HG03139 (cell line): ENCODE results near the gene KRTAP4-6.
"Not testable (repeated sequence)": the region's sequence is repeated elsewhere in the genome, so short reads cannot be mapped to it uniquely, and the experiment has no call there.

Experiments used
- ATAC-seq: cut with Tn5 transposase; IDR thresholded peaks from one replicate; pipeline ENCODE4 v1.9.1; 2021; ENCODE audit not compliant: unreplicated experiment

KRTAP4-6 gene

DNA sequence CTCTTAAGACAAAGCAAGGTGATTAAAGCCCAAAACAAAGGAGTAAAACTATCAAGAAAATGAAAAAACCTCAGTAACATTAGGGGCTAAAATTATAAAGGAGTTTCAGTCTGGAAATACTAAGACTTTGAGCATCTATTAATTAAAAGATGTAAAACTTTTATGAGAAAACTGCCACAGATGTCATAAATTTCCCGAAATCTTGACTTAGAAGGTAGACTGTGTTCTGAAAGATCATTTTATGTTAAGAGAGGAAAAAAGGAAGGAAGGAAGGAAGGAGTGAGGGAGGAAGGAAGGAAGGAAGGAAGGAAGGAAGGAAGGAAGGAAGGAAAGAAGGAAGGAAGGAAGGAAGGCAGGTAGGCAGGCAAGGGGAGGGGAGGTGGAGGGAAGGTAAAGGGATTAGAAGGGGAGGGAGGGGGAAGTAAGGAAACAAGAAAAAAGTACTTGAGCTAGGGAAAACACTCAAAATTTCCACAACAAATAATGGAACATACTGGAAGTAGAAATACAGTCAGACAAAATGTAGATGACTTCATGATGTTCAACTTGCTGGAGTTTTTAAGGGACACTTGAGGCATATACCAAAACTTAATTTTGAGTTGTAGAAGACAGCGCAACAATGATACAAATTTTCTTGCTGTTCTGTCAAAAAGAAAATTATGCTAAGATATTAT is 7.3 kb upstream of the KRTAP4-6 start:
- no peak for ATAC-seq

DNA sequence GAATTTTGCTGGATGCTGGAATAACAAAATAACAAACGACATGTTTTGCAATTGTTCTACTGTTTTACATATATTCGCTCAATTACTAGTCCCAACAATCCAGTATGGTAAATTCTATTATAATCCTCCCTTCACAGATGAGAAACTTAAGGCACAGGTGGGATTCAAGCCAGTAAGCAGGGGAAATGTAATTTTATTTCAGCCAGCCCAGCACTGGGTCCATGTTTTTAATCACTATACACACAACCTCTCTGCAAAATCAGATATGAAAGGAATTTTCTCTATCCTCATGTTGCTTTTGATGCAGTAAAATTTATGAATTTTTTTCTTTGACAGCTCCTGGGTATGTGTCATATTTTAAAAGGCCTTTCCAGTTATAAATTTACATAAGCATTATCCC is 4.9 kb upstream of the KRTAP4-6 start:
- ATAC-seq = no peak

DNA sequence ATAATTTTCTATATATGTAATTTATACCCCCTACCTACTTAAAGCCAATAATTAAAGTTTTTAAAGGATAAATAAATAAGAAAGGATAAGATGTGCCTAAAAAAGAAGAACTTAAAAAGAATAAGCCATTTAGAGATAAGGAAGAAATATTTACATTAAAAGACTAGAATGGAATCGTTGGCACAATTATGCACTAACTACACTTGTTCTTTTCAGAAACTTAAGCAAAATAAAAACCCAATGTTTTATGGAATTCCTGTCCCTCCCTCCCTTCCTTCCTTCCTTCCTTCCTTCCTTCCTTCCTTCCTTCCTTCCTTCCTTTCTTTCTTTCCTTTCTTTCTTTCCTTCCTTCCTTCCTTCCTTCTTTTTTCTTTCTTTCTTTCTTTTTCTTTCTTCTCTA is 4.5 kb upstream of the KRTAP4-6 start:
- ATAC-seq = no peak

DNA sequence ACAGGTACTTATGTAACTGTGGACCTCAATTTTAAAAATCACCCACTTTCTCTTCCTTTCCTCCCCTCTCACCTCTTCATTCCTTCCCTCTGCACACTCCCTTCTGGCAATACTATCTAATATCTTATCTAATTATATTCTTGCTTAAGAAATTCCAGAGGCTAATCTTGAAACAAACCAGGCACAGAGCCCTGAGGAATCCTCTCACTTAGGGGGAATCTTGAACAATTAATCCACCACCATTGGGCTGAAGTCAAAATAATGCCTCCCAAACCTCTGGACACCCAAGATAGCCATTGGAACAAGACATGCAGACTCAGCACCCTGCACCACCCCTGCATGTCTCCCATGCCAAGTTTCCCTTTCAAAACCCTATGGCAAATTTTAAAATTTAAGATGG is 1.0 kb upstream of the KRTAP4-6 start:
- no peak for ATAC-seq

DNA sequence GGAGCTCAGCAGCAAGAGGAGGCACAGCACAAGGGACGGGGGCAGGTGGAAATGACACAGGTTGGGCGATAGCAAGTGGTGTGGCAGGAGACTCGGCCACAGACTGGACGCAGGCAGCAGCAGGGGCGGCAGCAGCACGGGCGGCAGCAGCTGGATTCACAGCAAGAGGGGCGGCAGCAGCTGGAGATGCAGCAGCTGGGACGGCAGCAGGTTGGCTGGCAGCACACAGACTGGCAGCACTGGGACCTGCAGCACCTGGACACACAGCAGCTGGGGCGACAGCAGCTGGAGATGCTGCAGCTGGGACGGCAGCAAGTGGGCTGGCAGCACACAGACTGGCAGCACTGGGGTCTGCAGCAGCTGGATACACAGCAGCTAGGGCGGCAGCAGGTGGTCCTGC is 479 bp downstream of the KRTAP4-6 start:
- not testable (repeated sequence) for ATAC-seq

DNA sequence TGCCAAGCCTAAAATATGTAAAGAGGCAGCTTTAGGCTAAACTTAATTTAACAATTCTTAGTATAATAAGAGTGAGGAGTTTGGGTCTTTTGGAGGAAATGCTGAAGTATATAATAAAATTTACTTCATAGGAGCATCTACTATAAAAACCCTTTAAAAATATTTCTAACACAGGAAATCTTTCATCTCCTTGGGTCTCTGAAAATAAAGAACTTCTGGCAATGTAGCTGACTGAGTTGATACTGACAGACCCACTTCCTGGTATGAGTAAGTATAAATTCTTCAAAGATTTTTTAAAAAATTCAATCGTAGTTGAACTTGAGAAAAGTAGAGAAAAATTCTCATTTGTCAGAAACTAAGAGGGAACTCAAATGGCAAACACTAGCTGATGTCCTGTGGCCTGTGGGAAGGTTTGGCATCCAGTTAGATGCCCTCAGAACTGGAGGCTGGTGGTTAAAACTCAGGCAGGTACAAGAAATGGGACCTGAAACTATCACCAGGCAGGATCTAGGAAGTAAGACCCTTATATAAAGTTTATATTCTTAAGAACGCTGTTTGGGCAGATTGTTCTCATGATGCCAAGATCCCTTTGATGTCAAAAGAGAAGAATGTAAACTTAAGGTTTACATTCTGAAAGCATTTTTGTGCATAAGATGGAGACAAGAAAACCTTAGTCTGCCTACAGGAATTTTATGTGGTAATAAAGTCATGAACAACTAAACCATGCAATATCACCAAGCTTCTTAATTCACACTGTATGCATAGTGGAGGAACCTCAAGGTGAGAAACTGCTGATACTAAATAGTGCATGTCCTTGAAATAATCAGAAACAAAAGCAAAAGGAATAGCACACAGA is 6.2 kb downstream of the KRTAP4-6 start:
- ATAC-seq = no peak

DNA sequence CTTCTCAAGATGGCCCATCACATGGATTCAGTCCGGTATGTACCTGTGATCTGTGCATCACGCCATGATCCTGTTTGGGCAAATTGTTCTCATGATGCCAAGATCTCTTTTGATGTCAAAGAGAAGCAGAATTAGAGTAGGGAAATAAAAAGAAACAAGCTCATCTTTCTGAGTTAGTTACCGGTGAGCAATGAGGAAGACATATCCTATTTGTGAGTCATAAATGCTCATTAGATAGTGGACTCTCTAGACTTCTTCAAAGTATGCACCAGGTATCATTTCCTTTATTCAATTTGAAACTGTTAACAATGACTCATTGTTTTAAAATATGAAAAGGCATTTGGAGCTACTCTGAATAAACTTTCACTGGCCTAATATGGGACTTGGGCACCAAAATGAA is 8.4 kb downstream of the KRTAP4-6 start:
- no peak for ATAC-seq

DNA sequence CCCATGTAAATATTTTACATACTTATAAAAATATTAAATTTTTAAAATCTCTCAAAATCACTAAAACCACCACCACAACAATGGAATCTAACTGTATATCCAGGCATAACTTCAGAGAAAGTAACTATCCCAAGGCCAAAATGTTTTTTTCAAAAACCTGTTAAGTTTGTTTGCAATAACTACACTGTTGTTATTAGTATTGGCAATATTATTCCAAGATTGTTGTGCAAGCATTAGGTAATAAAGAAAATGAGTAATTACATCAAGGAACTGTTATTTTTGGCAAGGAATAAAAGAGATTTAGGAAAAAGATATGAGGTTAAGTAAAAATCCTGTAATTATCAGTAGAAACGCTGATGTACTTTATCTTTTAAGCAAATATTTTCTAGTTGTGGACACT is 13.0 kb downstream of the KRTAP4-6 start:
- no peak for ATAC-seq

DNA sequence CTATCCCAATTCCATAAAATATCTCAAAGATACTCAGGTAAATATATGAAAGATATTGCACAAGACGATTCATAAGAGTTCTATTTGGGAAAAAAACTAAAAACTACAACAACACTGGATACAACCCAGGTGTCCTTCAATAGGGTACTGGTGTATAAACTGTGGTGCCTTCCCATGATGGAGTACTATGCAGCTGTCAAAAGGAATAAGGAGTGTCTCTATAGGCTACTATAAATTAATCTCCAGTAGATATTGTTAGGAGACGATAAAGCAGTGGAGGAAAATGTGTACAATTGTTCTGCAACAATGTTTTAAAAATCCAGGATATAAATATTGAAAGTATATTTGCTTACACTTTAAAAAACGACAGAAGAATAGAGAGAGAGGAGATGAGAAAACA is 13.9 kb downstream of the KRTAP4-6 start:
- ATAC-seq = no peak

DNA sequence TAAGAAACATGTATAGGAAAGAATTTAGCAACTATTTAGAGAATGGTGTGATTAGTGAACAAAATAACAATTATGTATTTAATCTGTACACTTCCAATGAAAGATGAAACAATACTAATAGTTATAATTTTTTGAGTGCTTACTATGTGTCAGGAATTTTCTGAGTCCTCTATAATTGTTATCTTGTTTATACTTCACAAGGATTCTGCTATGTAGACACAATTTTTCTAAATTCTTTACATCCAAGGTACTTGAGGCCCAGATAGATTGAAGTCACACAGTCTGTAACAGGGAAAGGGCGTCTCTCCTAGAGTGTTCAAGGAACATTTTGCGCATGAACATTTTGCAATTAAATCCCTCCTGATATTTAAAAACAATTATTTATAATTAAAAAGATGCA is 15.3 kb downstream of the KRTAP4-6 start:
- ATAC-seq = no peak

DNA sequence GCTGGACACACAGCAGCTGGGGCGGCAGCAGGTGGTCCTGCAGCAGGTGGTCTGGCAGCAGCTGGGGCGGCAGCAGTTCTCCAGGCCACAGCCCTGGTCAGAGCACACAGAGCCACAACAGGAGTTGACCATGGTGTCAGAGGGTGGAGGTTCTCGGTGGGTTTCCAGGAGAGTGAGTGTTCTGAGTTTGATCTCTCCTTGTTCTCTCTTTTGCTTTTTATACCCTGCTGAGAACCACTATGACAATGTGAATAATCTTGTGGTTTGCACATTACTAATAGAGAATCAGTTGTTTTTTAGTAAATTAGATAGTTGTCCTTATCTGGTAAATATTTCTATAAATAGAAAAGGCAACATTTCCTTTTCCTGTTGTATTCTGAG is 16.4 kb downstream of the KRTAP4-6 start, which contains the start of gene KRTAP4-12:
Gene KRTAP4-12, minus strand, starts transcription at position 192 of the 381 bp plus-strand sequence. Its CDS starts 60 bp downstream, at position 132.
- not testable (repeated sequence) for ATAC-seq

DNA sequence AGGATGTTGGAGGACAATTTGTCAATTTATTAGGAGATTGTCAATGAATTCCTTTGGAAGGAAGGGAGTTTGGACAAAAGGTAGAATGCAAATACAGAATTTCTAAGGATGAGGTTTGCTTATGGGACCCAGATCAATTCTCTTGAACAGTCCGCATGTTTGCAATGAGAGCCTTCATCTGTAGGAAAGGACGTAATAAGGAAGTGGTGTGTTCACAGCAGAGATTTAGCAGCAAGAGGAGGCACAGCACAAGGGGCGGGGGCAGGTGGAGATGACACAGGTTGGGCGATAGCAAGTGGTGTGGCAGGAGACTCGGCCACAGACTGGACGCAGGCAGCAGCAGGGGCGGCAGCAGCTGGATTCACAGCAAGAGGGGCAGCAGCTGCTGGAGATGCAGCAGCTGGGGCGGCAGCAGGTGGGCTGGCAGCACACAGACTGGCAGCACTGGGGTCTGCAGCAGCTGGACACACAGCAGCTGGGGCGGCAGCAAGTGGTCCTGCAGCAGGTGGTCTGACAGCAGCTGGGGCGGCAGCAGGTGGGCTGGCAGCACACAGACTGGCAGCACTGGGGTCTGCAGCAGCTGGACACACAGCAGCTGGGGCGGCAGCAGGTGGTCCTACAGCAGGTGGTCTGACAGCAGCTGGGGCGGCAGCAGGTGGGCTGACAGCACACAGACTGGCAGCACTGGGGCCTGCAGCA is 16.9 kb downstream of the KRTAP4-6 start:
- not testable (repeated sequence) for ATAC-seq

DNA sequence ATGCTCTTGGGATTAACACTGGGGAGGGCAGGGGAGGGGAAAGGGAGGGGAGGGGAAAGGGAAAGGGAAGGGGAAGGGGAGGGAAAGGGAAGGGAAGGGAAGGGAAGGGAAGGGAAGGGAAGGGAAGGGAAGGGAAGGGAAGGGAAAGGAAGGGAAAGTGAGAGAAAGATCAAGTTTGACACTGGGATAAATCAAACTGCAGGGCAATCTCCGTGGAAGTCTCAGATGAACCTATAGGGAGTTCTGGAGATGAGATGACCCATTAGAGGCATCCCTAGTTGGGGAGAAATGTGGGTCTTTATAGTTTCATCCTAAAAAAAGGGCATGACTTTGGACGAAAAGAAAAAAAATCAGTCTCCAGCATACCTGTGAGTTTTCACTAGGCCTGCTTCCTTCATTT is 18.6 kb downstream of the KRTAP4-6 start:
- no peak for ATAC-seq

DNA sequence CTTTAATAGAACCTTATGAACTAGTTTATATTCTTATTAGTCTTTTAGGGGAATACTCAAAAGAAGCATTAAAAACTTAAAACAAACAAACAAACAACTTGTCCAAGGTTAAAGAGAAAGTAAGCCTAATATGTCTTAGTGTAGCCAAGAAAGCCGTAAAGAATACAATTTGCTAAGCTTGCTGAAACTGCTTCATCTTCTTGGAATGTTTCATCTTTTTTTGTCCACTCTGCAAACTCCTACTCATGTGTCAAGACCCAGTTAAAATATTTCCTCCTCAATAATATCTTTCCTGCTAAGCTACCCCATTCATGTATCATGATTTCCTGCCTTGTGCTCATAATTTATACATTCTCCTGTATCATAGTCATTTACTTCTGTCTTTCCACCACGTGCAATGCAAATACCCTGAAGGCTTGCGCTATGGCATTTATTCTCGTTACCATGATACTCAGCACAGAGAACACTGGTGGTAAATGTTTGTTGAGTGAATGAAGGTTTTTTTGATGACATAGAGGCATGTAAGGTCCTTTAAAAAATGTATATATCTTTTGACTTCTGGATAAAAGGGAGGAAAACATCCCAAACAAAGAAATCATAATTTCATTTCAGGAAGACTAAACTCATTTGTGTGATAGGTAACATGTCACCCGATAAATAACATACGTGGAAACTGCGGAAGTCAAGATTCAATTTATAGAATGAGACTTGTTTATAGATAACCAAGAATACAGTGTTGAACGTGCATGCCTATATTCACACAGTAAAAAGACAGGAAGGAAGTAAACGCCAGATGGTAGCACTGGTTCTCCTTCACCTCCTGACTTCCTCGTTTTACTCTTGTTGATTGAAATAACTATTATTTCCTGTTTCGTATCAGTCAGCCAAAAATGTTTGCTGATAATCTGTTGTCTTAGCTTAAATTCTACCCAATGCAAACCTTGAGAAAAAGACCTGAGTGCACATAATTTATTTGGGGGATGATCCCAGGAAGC is 20.4 kb downstream of the KRTAP4-6 start:
- ATAC-seq = not testable (repeated sequence)

DNA sequence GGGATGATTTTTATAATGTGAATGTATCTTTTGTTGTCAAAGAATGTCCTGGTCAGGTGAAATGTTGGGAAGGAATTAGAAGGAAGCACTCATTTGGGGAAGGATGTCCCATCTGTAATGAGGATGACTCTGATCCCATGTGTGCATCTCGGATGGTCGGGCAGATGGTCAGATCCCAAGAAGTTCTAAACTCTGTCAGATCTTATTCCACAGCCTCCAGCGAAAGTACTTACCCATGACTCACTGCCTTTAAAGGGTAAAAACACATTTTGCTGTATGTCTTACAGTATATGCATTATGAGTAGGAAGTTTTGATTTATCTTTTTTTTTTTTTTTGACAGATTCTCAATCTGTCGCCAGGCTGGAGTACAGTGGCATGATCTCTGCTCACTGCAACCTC is 21.6 kb downstream of the KRTAP4-6 start:
- no peak for ATAC-seq

DNA sequence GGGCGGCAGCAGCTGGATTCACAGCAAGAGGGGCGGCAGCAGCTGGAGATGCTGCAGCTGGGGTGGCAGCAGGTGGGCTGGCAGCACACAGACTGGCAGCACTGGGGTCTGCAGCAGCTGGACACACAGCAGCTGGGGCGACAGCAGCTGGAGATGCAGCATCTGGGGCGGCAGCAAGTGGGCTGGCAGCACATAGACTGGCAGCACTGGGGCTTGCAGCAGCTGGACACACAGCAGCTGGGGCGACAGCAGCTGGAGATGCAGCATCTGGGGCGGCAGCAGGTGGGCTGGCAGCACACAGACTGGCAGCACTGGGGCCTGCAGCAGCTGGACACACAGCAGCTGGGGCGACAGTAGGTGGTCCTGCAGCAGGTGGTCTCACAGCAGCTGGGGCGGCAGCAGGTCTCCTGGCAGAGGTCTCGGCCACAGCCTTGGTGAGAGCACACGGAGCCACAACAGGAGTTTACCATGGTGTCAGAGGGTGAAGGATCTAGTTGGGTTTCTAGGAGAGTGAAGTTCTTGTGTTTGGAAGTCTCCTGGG is 22.4 kb downstream of the KRTAP4-6 start, which contains the start of gene KRTAP4-11:
Gene KRTAP4-11, minus strand, starts transcription at position 528 of the 541 bp plus-strand sequence. Its CDS starts 58 bp downstream, at position 470.
- ATAC-seq = not testable (repeated sequence)

DNA sequence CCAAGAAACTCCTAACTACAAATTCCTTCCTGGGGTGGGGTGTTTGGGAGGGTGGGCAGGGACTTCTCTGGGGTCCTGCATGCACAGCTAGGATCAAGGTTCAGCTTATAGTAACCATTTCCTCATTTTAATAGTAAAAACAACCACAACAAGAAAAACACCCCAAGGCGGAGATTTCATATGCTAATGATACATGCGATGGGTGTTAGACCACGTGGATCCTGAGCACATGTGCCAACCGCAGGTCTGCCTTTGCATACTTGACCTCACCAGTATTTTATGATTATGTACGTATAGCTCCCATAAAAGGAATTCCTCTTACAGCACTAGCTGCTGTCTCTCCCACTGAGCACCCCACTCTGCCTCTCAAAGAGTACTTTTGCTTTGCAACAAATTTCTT is 24.0 kb downstream of the KRTAP4-6 start:
- no peak for ATAC-seq

DNA sequence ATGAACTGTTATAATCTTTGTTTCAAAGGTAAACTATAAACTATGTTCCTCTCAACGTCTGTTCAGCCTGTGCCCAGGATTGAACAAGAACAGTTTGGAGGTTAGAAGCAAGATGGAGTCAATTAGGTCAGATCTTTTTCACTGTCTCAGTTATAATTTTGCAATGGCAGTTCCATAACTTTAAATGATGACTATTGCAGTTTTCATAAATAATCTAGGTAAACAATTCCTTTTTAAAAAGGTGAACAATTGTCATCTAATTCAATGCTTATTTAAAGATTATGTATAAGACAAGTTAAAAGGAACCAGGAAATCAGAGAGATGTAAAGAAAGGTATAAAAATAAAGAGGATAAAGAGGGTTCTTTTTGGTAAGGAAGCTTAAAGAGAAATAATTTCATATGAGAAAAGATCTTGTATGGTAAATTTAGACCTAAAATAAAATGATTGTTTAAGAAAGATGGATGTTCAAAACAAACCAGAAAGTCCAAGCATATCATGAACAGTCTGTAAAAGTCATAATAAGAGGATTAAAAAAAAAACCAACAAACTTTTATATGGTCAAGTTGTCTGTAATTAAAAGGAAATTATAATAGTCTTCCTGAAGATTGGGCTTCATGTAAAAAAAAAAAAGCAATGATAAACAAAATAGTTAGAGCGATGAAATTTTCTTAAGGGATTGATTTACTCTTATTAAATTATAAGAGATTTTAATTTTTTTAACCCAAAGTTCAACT is 29.0 kb downstream of the KRTAP4-6 start:
- ATAC-seq = no peak

DNA sequence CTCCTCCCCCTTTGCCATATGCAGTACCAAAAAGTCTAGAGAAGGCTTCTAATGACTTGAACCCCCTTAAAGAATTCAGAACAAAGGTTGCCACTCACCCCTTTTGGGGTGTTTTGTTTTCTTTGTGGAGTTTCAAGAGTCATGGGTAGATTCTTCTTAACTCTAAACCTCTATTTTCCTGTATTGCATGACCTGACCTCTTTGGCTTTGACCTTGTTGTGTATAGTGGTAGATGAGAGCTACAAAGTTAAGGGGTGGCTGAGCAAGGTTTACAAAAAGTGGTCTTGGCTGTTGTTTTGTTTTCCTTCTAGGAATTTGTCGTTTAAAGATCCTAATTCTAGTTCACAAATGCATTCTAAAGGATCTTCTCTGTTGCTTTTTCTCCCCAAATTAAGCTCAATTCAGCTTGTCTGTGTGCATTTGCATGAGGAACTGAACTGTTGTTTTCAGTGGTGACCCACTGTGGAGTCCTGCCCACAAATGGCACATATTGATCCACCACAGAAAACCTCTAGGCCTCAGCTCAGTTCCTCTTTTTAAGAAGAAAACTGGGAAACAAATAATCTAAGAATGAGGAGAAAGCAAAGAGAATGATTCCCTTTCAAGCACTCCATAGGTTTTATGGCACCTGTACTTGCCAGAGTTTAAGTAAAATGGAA is 31.5 kb downstream of the KRTAP4-6 start:
- not testable (repeated sequence) for ATAC-seq
